Esophagus mucosa (tissue), 1 donor: ENCODE data around the gene PBX4. TPM values are rescaled to one million over a fixed set of nuclear protein-coding genes. Genes with fewer than 3 reads are reported as not detected.
"Not testable (repeated sequence)": the region's sequence is repeated elsewhere in the genome, so short reads cannot be mapped to it uniquely, and the experiment has no call there.

ENCODE experiments used
- ATAC-seq: fragments of 200-7000 bp; cut with Tn5 transposase; one replicate; pipeline ENCODE4 v1.9.1; 2020
- total RNA-seq: library from RNA; stranded (reverse); gene quantifications from one replicate; pipeline ENCODE4 v1.2.4, GENCODE V29; 2023
- donor health status: DM: yes; HTN: yes; CAD: no.

Gene PBX4
- total RNA-seq, 1 donor from 2014 or later = 0.20 TPM

- ATAC-seq = no peak
Observed at GRCh38 chr19:19626516-19627472, 8.3 kb upstream of the PBX4 start.

GRCh38 chr19:19624032-19624570 lies 5.6 kb upstream of the PBX4 start:
- no peak for ATAC-seq

- no peak for ATAC-seq
Observed at GRCh38 chr19:19623383-19623782, 4.9 kb upstream of the PBX4 start.

GRCh38 chr19:19619849-19620210 lies 1.3 kb upstream of the PBX4 start:
- no peak for ATAC-seq

GRCh38 chr19:19619181-19619848 lies 828 bp upstream of the PBX4 start:
- ATAC-seq = no peak

GRCh38 chr19:19615086-19615485 lies 3.4 kb downstream of the PBX4 start:
- peak; percentile 36 for ATAC-seq

- ATAC-seq = peak; percentile 63
Observed at GRCh38 chr19:19613506-19613905, 5.0 kb downstream of the PBX4 start.

- ATAC-seq = no peak
Observed at GRCh38 chr19:19610376-19611202, 7.9 kb downstream of the PBX4 start.

- not testable (repeated sequence) for ATAC-seq
Observed at GRCh38 chr19:19606686-19607085, 11.8 kb downstream of the PBX4 start.

- peak; percentile 95 for ATAC-seq
Observed at GRCh38 chr19:19606021-19606420, 12.5 kb downstream of the PBX4 start.

- ATAC-seq = peak; percentile 15
Observed at GRCh38 chr19:19602713-19603324, 15.7 kb downstream of the PBX4 start.

GRCh38 chr19:19602136-19602712 lies 16.3 kb downstream of the PBX4 start:
- peak; percentile 69 for ATAC-seq

GRCh38 chr19:19600793-19601330 lies 17.6 kb downstream of the PBX4 start:
- no peak for ATAC-seq

GRCh38 chr19:19598728-19599451 lies 19.6 kb downstream of the PBX4 start:
- peak; percentile 44 for ATAC-seq

- no peak for ATAC-seq
Observed at GRCh38 chr19:19597809-19598306, 20.6 kb downstream of the PBX4 start.

GRCh38 chr19:19595171-19595701 lies 23.3 kb downstream of the PBX4 start:
- ATAC-seq = peak; percentile 22

GRCh38 chr19:19594381-19594780 lies 24.1 kb downstream of the PBX4 start:
- ATAC-seq = no peak

- no peak for ATAC-seq
Observed at GRCh38 chr19:19592690-19593089, 25.8 kb downstream of the PBX4 start.

GRCh38 chr19:19591133-19591825 lies 27.2 kb downstream of the PBX4 start:
- ATAC-seq = peak; percentile 89

GRCh38 chr19:19588546-19588945 lies 29.9 kb downstream of the PBX4 start:
- peak; percentile 55 for ATAC-seq
